ENCODE measurements around the gene PANK3. TPM values are rescaled to one million over a fixed set of nuclear protein-coding genes. Genes with fewer than 3 reads are reported as not detected.

Gene PANK3
- total and polyA plus RNA-seq, 9 of the 15 experiments (the other 6 are each of a cell fraction or from before 2014, with no cell fraction given): 5.9 to 50.4 (median 29.7) TPM

DNA sequence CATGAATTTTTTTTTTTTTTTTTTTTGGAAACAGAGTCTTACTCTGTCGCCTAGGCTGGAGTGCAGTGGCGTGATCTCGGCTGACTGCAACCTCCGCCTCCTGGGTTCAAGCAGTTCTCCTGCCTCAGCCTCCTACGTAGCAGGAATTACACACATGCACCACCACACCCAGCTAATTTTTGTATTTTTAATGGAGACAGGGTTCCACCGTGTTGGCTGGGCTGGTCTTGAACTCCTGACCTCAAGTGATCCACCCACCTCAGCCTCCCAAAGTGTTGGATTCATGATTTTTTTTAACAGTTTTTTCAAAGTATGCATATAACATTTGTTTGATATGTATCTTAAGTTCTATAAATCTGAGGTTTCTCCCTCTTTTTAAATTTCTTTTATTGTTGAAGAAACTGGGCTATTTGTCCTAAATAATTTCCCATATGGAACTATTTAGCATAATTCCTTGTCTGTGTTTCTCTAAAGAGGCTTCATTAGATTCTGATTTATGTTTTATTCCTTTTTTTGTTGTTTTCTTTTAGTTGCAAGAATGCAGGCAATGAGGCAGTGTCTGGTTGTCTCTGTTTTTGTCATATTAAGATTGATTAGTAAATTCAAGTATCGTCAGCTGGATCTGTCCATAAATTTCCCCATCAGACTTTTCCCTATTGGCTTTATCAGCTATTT, 76.5 kb downstream of the PANK3 start (continued):
- TF ChIP-seq, protein P1, sequence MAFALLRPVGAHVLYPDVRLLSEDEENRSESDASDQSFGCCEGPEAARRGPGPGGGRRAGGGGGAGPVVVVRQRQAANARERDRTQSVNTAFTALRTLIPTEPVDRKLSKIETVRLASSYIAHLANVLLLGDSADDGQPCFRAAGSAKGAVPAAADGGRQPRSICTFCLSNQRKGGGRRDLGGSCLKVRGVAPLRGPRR (CRISPR knock-in tag; IDR thresholded peaks at IDR 0.05): no peak
- TF ChIP-seq, protein P2, sequence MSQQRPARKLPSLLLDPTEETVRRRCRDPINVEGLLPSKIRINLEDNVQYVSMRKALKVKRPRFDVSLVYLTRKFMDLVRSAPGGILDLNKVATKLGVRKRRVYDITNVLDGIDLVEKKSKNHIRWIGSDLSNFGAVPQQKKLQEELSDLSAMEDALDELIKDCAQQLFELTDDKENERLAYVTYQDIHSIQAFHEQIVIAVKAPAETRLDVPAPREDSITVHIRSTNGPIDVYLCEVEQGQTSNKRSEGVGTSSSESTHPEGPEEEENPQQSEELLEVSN (IDR thresholded peaks at IDR 0.05; ENCODE audit: borderline replicate concordance in 1 of 2, extremely low read depth in 1 of 2, insufficient read depth in 1 of 2, insufficient read length in 1 of 2, low read depth in 1 of 2, low read length in 1 of 2, poor library complexity in 1 of 2, severe bottlenecking in 1 of 2): no peak
- TF ChIP-seq CREB1 (IDR thresholded peaks at IDR 0.05) (no peak), CREB1 (CRISPR knock-in tag; IDR thresholded peaks at IDR 0.05) (no peak), ZNF232 (CRISPR knock-in tag; IDR thresholded peaks at IDR 0.05) (no peak)

Small RNAs within 50 kb of the gene (microRNA-seq; reads per million reads assigned to microRNA genes)
- gene MIR103A1 (ENCODE audit: borderline microRNAs expressed): not detected
- gene MIR103B1 (ENCODE audit: borderline microRNAs expressed): not detected

Small RNAs within 50 kb of the gene (small RNA-seq; reads per million reads assigned to genes)
- 1.1 reads per million, percentile 61 among the genes with 10 or more reads in this experiment for gene MIR103A1

Other genes starting within 250 kb of the PANK3 start
- 97.0 and 109 TPM in 2 replicates for gene RARS1, start 92.9 kb downstream of the PANK3 start, total RNA-seq (2014; rRNA removed)
- 179 and 201 TPM in 2 replicates for gene RARS1, start 92.9 kb downstream of the PANK3 start, total RNA-seq (2014; rRNA removed; fragmentation: Illumina TruSeq; extraction: Trizol)
- gene RARS1, start 92.9 kb downstream of the PANK3 start, total RNA-seq (2015; rRNA removed; fragmentation: Illumina TruSeq; extraction: Trizol): 135 and 151 TPM in 2 replicates
- 115 and 123 TPM in 2 replicates for gene RARS1, start 92.9 kb downstream of the PANK3 start, total RNA-seq (2021)
- 113 and 155 TPM in 2 replicates for gene RARS1, start 92.9 kb downstream of the PANK3 start, polyA plus RNA-seq (2011; rRNA removed)
- 128 and 134 TPM in 2 replicates for gene RARS1, start 92.9 kb downstream of the PANK3 start, polyA plus RNA-seq (2014; fragmentation: Illumina TruSeq; extraction: Trizol)
- gene RARS1, start 92.9 kb downstream of the PANK3 start, polyA plus RNA-seq (2014; fragmentation: Nextera tagmentation; extraction: Ambion mirVana): 100 to 1,000 TPM; 139 to 196 TPM
- gene RARS1, start 92.9 kb downstream of the PANK3 start, polyA plus RNA-seq (2014; rRNA removed): 106 and 115 TPM in 2 replicates
- not detected in 2 replicates for gene FBLL1, start 50.1 kb downstream of the PANK3 start, total RNA-seq (2014; rRNA removed)
- not detected in 2 replicates for gene FBLL1, start 50.1 kb downstream of the PANK3 start, total RNA-seq (2014; rRNA removed; fragmentation: Illumina TruSeq; extraction: Trizol)
- gene FBLL1, start 50.1 kb downstream of the PANK3 start, total RNA-seq (2015; rRNA removed; fragmentation: Illumina TruSeq; extraction: Trizol): not detected in 2 replicates
- gene FBLL1, start 50.1 kb downstream of the PANK3 start, total RNA-seq (2021): not detected in 2 replicates
- gene FBLL1, start 50.1 kb downstream of the PANK3 start, polyA plus RNA-seq (2011; rRNA removed): not detected in 2 replicates
- not detected in 2 replicates for gene FBLL1, start 50.1 kb downstream of the PANK3 start, polyA plus RNA-seq (2014; fragmentation: Illumina TruSeq; extraction: Trizol)
- gene FBLL1, start 50.1 kb downstream of the PANK3 start, polyA plus RNA-seq (2014; fragmentation: Nextera tagmentation; extraction: Ambion mirVana): not detected
- not detected in 2 replicates for gene FBLL1, start 50.1 kb downstream of the PANK3 start, polyA plus RNA-seq (2014; rRNA removed)

All from K562 (cell line).